HG02884 (cell line): ENCODE measurements around the gene SLC25A22.

ENCODE experiments used
- ATAC-seq: cut with Tn5 transposase; IDR thresholded peaks from one replicate; pipeline ENCODE4 v1.9.1; 2021; ENCODE audit warnings: mild to moderate bottlenecking, moderate library complexity; ENCODE audit not compliant: unreplicated experiment

The SLC25A22 gene

GRCh38 chr11:834371-835316 lies 36.6 kb upstream of the SLC25A22 start:
- ATAC-seq = no peak

- no peak for ATAC-seq
Measured at GRCh38 chr11:833849-834311, 35.8 kb upstream of the SLC25A22 start.

GRCh38 chr11:833114-833791 lies 35.2 kb upstream of the SLC25A22 start:
- no peak for ATAC-seq

GRCh38 chr11:832529-833113 lies 34.5 kb upstream of the SLC25A22 start, which contains the start of gene CD151:
CD151 (plus strand) TSS chr11:832952; CDS start chr11:836070, 3,118 bp downstream.
- no peak for ATAC-seq

GRCh38 chr11:831961-832528 lies 34.0 kb upstream of the SLC25A22 start:
- ATAC-seq = no peak

- ATAC-seq = no peak
Measured at GRCh38 chr11:831118-831864, 33.2 kb upstream of the SLC25A22 start.

GRCh38 chr11:830295-831117 lies 32.4 kb upstream of the SLC25A22 start:
- ATAC-seq = no peak

- ATAC-seq = no peak
Measured at GRCh38 chr11:829847-830294, 31.8 kb upstream of the SLC25A22 start.

- ATAC-seq = no peak
Measured at GRCh38 chr11:829176-829846, 31.2 kb upstream of the SLC25A22 start.

- ATAC-seq = no peak
Measured at GRCh38 chr11:828506-829175, 30.6 kb upstream of the SLC25A22 start.

GRCh38 chr11:827897-828192 lies 29.8 kb upstream of the SLC25A22 start, which contains the start of gene CRACR2B:
CRACR2B (plus strand) TSS chr11:827919; CDS start chr11:828608, 689 bp downstream.
- ATAC-seq = no peak

- no peak for ATAC-seq
Measured at GRCh38 chr11:827146-827896, 29.2 kb upstream of the SLC25A22 start.

- no peak for ATAC-seq
Measured at GRCh38 chr11:826836-827145, 28.7 kb upstream of the SLC25A22 start.

- ATAC-seq = no peak
Measured at GRCh38 chr11:826227-826621, 28.1 kb upstream of the SLC25A22 start.

GRCh38 chr11:825366-826226 lies 27.5 kb upstream of the SLC25A22 start:
- no peak for ATAC-seq

GRCh38 chr11:824942-825341 lies 26.9 kb upstream of the SLC25A22 start:
- ATAC-seq = no peak

GRCh38 chr11:824292-824880 lies 26.3 kb upstream of the SLC25A22 start:
- no peak for ATAC-seq
